HG03575 (cell line): Measurements from ENCODE around the gene POU3F2.

Experiments used
- ATAC-seq: cut with Tn5 transposase; IDR thresholded peaks from one replicate; pipeline ENCODE4 v1.9.1; 2021; ENCODE audit not compliant: unreplicated experiment, insufficient number of reproducible peaks, low FRiP score; ENCODE audit errors: extremely low read depth

The POU3F2 gene

GRCh38 chr6:98828211-98828788, 6.1 kb upstream of the POU3F2 start:
- no peak for ATAC-seq

- ATAC-seq, result no peak
Observed at GRCh38 chr6:98828941-98829411, 5.4 kb upstream of the POU3F2 start.

GRCh38 chr6:98830146-98830545, 4.2 kb upstream of the POU3F2 start:
- ATAC-seq, result no peak

DNA sequence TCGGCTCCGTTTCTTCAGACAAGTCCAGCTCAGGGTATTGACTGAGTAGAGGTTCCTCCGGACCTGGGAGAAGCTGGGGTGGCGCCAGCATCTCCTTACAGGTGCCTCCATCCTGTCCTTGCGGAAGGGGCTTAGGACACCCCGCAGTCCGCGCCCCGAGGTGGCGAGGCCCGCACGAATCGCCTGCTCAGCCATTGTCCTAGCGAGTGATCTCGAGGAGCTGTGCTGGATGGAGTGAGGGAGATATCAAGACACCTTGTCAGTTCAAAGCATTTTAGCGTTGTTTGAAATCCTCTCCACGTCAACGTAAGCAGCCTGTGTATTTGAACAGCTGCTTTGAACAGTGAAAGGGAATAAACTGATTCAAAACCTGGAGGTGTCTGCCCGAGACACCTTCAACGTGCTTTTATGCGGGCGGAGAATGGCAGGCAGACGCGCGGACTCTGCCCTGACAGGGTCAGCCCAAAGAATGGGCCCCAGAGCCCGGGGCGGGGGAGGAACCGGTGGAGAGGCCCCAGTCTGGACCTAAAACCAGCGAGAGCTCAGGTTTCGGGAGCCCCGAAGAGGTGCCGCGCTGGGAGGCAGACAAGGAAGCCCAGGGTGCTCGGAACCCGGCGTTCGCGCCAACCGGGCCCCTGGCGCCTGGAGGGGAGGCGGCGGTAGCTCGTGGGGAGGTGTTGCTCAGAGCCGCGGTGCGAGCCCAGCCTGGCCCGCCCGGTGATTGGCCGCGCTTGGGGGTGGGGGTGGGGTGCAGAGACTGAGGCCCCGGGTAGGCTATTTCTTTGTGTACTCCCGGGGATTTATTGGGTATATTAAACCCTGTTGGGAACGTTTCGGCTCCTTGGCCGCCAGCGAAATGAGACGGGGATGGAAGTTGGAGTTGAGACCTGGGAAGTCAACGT, 3.1 kb upstream of the POU3F2 start:
- no peak for ATAC-seq

GRCh38 chr6:98831959-98832283, 2.5 kb upstream of the POU3F2 start:
- ATAC-seq, result no peak

- no peak for ATAC-seq
Observed at GRCh38 chr6:98832284-98833056, 1.9 kb upstream of the POU3F2 start.

- no peak for ATAC-seq
Observed at GRCh38 chr6:98833057-98833306, 1.4 kb upstream of the POU3F2 start.

DNA sequence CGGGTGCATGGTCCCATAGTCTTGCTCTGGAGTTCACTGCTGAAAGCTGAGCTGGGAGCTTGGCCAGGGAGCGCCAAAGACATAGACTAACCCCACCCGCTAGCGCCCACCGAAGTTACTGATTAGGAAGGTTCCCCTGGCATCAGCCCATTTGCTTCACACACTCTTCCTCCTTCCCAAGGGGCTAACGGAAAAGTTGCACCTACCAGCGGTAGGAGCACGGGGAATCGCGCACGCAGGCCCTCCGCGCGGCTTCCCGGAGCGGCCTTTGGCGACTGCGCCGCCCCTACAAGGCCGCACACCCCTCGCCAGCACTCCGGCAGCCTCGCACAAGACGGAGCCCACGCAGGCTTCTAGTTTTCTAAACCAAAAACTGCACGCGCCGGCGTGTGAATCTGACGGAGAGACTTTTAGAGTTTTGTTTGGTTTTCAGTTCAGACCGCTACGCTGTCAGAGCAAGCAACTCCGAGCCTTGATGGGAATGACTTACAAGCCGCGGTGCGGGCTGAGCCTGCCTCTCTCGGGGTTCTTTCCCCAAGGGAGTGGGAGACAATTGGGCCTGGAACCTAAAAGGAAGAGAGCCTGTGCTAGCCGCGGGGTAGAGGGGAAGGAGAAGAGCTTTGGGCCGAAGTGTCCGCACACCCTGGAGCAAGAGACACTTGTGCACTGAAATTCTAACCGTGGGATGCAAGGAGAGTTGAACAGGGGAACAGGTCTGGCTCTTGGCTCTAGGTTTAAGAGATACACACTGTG, 891 bp upstream of the POU3F2 start:
- no peak for ATAC-seq

DNA sequence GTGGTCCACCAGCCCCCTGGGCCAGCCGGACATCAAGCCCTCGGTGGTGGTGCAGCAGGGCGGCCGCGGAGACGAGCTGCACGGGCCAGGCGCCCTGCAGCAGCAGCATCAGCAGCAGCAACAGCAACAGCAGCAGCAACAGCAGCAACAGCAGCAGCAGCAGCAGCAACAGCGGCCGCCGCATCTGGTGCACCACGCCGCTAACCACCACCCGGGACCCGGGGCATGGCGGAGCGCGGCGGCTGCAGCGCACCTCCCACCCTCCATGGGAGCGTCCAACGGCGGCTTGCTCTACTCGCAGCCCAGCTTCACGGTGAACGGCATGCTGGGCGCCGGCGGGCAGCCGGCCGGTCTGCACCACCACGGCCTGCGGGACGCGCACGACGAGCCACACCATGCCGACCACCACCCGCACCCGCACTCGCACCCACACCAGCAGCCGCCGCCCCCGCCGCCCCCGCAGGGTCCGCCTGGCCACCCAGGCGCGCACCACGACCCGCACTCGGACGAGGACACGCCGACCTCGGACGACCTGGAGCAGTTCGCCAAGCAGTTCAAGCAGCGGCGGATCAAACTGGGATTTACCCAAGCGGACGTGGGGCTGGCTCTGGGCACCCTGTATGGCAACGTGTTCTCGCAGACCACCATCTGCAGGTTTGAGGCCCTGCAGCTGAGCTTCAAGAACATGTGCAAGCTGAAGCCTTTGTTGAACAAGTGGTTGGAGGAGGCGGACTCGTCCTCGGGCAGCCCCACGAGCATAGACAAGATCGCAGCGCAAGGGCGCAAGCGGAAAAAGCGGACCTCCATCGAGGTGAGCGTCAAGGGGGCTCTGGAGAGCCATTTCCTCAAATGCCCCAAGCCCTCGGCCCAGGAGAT, 1.0 kb downstream of the POU3F2 start:
- no peak for ATAC-seq

- ATAC-seq, result no peak
Observed at GRCh38 chr6:98836025-98836961, 1.9 kb downstream of the POU3F2 start.

- no peak for ATAC-seq
Observed at GRCh38 chr6:98836962-98837944, 2.9 kb downstream of the POU3F2 start.

DNA sequence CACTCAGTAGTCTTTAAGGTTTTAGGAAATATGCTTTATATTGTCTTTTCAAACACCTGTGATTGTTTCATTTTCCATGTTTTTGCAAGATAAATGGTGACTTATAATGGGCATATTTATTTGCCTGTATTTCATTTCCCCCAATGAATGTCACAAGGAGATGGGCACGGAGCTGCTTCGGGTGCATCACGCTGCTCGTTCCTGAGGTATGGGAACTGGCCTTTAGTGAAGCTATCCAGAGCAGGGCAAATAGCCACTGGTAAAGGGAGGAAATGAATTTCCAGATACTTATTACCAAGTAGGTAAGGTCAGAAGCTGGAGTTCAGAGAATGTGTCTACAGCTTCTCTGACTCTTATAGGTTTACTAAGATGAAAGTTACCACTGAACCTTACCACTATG, 3.7 kb downstream of the POU3F2 start:
- ATAC-seq, result no peak

- ATAC-seq, result no peak
Observed at GRCh38 chr6:98838975-98839374, 4.6 kb downstream of the POU3F2 start.

DNA sequence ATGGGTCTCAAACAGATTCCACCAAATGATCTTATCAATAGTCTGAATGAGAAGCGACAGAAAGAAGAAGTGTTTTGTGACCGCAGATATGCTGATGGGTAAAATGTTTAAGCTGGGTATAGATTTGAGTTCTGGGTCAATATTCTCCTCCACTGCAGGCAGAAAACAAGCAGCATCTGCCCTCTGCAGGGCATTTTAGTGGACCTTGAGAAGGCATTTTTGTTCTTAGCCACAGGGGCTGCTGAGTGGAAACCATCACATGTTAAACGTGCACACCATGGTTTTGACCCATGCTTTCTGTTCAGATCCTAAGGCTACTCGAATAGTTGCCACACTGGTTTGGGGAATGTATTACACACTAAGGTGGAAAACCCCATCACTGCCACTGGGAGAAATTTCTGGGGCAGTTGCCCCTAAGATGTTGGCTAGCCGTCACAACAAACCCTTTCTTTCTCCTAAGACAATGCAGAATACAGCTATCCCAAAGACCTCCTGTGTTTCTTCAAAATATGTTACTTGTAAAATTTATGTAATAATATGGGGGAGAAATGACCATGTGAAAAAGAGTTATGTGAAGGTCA, 5.5 kb downstream of the POU3F2 start:
- no peak for ATAC-seq

DNA sequence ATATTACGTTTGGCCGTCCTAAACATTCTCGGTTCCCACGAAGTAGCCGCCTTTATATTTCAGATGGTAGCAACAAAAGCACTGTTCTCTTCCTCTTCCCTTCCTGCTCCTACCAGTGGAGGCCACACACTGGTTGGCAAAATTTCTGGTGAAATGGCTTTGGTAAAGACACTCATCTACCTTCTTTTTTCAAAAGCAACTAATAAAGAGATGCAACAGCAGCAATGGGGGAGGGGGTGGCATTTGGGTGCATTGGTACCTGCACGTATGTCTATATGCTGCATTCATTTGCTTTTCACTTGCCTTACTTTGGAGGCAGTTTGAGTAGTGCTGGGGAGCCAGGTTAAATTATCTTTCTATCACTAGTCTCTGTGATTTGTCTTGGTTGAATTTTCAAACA, 6.0 kb downstream of the POU3F2 start:
- no peak for ATAC-seq

DNA sequence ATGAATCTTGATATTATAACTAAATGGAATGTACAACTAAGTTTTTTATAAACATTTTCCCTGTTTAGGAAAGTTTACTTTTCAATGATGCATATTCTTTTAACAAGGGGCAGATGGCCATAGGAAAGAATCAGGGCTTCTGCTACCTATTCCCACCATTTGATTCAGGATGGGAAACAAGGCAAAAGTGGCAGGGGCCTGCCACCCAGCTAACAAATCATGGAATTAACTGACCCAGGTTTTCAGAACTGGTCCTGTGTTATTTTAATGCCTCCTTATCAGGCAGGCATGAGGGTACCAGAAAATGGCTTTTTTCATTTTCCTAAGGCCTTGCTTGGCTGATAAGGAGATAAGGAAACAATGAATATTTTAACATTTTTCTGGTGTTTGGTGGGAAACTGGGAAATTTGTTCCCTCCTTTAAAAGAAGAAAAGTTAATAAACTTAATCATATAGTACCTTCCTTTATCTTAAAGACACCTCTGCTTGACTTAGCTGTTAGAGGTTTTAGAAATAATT, 6.7 kb downstream of the POU3F2 start:
- no peak for ATAC-seq
